Nucleus accumbens (tissue), 56 donors: ENCODE data around the gene PGAM2.

Experiments
- DNase-seq, 56 donors: peaks; one replicate each; lab custom pipeline; 2025; lab: John Stamatoyannopoulos, UW

The PGAM2 gene

DNA sequence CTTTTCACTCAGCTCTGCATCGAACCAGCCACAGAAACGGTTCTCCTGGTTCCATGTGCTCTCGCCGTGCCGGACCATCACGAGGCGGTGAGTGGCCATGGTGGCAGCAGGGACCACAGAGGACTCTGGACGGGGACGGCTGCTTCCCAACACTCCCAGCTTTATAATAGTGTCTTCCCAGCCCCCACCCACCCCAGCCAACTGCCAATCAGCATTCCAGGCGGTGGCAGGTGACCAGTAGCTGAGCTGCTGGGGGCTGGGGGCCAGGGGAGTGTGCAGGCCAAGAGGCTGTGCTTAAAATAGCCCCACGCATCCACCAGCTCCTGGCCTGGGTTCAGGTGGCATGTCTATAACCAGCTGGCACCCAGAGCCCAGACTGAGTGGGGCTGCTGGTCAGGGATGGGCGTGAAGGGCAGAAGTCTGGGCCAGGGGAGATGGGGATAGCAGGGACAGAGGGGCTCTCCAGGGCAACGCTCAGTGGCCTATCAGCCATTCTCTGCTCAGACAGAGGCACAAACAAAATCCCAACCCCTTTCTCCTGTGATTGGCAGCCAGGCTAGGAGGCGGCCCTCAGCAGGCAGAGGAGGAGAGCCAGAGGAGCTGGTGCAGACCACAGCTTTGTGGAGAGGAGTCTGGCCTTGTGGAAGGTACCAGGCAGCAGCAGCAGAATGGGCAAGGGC is at the start of gene PGAM2:
TSS of gene PGAM2 (minus strand) at position 137 of the 680 bp plus-strand sequence. CDS start at position 99, 38 bp downstream.
- peak in 42 of 56 donors; percentile 20 to 77 (median 53) for DNase-seq

DNA sequence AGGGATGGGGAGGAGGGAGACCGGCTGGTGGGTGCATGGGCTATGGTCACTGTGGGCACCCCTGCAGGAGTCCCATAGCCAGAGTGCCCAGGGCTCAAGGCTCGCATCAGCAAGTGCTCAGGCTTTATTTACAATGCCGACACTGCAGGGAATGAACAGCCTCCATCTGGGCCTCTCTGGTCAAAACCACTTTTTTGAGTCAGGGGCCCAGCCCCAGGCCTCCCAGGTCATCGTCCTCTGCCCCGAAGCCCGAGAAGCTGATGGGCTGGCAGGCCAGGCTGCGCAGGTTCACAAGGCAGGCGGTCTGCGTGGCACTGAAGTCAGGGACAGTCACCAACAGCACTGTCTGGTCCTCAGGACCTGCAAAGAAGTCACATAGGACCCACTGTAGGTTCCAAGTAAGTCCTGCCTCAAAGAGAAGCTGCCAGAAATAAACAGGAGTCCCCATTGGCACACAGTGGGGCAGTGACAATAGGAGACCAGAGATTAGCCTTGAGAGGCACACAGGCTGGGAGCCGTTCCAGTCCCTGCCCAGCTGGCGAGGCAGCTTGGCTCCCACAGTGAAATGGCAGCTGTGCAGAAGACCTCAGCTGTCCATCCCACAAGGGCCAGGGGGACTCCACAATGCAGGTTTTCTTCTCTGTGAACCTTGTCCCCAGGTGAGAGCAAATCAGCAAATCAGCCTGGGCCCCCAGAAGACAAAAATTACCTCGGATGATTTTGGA is 49.4 kb upstream of the PGAM2 start:
- DNase-seq, result peak in 52 of 56 donors; percentile 11 to 89 (median 74)

DNA sequence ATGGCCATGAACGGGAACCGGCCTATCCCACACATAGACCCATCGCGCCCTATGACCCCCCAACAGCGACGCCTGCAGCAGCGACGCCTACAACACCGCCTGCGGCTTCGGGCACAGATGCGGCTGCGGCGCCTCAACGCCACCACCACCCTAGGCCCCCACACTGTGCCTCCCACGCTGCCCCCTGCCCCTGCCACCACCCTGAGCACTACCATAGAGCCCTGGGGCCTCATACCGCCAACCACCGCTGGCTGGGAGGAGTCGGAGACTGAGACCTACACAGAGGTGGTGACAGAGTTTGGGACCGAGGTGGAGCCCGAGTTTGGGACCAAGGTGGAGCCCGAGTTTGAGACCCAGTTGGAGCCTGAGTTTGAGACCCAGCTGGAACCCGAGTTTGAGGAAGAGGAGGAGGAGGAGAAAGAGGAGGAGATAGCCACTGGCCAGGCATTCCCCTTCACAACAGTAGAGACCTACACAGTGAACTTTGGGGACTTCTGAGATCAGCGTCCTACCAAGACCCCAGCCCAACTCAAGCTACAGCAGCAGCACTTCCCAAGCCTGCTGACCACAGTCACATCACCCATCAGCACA is 48.5 kb upstream of the PGAM2 start:
- no peak for DNase-seq

GRCh38 chr7:44112997-44113763 is 47.8 kb upstream of the PGAM2 start:
- no peak for DNase-seq

DNA sequence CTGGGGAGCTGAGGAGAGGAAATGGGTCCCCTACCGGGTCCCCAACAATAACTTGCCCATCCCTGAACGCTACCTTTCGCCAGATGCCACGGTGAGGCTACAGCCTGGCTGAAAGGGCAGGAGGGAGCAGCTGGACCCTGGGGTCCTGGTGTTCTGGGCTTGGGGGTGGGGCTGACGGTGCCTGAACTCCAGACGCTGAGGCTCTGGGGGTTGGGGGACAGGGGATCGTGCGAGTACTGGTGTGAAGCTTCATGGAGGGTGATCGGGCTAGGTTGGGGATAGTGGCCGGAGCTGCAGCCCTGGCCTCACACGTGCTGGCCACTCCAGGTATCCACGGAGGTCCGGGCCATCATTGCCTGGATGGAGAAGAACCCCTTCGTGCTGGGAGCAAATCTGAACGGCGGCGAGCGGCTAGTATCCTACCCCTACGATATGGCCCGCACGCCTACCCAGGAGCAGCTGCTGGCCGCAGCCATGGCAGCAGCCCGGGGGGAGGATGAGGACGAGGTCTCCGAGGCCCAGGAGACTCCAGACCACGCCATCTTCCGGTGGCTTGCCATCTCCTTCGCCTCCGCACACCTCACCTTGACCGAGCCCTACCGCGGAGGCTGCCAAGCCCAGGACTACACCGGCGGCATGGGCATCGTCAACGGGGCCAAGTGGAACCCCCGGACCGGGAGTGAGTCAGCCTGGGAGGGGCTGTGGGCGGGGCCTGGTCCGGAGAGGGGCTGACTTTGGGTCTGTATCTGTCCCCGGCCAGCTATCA is 47.0 kb upstream of the PGAM2 start:
- no peak for DNase-seq

DNA sequence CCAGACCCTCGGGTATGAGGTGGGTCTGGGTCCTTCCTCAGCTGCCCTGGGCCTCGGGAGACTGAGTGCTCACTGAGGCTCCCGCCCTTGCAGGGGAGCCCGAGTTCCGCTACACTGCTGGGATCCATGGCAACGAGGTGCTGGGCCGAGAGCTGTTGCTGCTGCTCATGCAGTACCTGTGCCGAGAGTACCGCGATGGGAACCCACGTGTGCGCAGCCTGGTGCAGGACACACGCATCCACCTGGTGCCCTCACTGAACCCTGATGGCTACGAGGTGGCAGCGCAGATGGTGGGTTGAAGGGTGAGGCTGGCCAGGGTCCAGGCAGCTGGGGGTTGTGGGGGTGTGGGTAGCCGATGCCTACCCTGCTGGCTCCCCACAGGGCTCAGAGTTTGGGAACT is 46.4 kb upstream of the PGAM2 start:
- DNase-seq, result peak in 20 of 56 donors; percentile 11 to 68 (median 32)

DNA sequence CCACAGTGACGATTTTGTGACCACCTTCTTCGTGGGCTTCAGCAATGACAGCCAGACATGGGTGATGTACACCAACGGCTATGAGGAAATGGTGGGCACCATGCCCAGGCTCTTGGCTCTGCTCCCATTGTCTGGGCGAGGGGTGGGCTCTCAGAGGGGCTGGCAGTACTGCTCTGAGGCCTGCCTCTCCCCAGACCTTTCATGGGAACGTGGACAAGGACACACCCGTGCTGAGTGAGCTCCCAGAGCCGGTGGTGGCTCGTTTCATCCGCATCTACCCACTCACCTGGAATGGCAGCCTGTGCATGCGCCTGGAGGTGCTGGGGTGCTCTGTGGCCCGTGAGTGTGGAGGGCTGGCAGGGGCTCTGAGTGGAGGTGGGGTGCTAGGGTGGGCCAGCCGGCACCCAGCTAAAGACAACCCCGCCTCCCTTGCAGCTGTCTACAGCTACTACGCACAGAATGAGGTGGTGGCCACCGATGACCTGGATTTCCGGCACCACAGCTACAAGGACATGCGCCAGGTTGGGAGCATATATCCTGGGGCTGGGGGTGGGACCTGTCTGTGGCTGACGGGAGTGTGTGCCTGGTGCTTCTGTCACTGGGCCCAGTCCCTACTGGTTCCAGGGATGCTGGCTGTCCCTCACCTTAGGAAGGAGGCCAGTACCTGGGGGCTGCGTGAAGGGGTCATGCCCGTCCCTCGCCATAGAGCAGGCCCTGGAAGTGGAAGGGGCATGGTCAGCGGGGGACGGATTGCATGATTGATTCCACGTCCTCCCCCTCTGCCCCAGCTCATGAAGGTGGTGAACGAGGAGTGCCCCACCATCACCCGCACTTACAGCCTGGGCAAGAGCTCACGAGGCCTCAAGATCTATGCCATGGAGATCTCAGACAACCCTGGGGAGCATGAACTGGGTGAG is 45.6 kb upstream of the PGAM2 start:
- no peak for DNase-seq

- no peak for DNase-seq
Measured at GRCh38 chr7:44109991-44110390, 44.6 kb upstream of the PGAM2 start.

DNA sequence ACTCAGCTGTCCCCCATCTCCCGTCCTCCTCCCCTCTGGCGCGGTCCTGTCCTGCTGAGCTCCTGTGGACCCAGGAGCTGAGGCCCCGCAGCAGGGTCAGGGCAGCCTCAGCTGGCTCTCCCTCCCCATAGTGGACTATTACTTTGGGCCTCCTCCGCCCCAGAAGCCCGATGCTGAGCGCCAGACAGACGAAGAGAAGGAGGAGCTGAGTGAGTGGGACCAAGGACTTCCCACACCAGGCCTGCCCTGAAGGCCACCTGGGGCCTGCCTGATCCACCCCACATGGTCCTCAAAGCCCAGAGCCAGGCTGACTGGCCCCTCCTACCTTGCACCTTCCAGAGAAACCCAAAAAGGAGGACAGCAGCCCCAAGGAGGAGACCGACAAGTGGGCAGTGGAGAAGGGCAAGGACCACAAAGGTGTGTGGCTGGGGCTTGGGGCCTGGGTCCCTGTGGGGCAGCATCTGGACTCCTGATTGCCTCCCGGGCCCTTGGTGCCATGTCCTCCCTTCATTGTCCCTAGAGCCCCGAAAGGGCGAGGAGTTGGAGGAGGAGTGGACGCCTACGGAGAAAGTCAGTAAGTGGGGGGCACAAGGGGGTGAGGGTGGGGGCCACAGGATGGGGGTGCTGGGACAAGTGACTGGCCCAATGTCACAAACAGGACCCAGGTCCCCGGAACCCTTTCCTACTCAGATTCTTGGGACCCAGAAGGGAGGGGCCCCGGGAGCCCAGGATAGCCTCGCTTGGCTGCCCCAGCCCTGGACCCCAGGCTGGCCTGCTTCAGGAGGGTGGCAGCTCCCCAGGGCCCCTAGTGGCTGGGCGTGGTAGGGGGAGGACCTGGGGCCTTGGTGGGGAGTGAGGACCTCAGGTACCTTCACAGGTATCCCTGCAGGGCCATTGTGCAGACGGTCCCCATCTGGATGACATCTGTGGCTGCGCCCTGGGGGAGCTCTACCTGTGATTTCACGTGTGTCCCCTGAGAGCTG is 43.7 kb upstream of the PGAM2 start:
- no peak for DNase-seq

DNA sequence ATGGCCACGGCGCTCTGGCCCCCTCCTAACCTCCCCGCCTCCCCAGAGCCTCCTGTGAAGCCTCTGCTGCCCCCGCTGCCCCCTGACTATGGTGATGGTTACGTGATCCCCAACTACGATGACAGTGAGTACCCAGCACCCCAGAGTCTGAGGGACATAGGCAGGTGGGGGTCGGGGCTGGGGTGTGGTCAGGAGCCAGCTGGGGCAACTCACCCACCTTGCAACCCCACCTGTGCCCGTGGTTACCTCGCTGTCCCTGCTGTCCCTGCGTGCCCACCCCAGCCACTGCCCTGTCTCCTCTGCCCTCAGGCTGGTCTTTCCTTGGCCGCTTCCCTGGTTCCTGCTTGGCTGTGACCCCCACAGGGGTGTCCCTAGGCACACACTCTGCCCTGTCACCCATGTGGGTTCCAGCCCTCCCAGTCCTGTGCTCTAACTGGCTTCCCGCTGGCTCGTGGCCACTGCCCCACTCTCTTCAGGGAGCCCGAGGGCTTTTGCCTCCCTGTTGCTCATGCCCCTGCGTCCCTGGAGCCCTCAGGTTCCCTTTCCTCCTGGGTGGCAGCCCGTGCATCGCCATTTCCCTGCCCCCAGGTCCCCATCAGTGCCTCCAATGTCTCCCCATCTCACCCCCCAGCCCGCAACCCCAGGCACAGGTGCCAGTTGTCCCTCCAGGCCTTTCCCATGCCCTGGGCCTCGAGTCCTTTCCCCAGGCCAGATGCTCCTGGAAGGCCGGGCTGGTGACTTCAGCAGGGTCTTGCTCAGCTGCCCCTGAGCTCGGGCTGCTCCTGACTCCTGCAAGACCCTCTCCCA is 42.8 kb upstream of the PGAM2 start:
- DNase-seq, result no peak

GRCh38 chr7:44107116-44107960 is 42.0 kb upstream of the PGAM2 start:
- DNase-seq, result no peak

- no peak for DNase-seq
Measured at GRCh38 chr7:44106311-44107065, 41.1 kb upstream of the PGAM2 start.

DNA sequence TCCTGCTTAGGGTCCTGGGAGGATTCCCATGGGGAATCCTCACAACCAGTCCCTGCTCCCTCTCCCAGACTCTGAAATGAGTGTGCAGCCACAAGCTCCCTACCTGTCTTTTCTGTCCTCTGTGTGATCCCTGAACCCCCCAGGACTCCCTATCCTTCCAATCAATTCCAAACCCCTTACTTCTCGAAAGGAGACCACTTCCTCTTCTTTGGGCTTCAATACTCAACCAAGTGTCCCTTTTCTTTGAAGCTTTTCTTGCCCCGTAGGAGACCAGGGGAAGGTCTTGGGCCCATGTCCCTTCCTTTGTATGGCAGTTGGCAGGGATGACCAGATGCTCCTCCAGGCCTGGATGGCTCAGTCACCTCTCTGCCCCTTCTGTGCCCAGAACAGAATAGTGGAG is 40.5 kb upstream of the PGAM2 start:
- no peak for DNase-seq

- DNase-seq, result peak in 38 of 56 donors; percentile 14 to 77 (median 48)
Measured at GRCh38 chr7:44104860-44105771, 39.7 kb upstream of the PGAM2 start.
